ENCODE data around the gene WIPF1.

Gene WIPF1

DNA sequence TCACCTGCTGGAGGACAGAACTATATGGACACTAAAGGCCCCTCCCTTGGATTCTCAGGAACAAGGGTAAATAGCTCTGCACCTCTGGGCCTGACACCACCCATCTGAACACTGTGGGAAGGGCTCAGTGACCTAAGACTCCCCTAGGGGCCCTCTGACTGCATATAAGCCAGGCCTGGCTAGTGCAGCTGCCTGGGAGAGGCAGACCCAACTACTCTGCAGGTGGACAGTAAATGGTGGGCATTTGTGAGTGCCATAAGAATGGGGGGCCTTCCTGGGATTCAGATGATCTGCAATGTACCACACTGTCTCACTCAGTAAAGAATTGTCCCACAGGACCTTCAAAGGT lies 11.2 kb upstream of the WIPF1 start:
- H3K9me3 ChIP-seq (ENCODE audit: control insufficient read depth, insufficient read depth, low read depth, low read length) = no peaks in the 10 kb centered on the region
- no peak overlapping the region for H3K9ac ChIP-seq (ENCODE audit: low read length)
- no peaks in the 10 kb centered on the region for H3K27me3 ChIP-seq (ENCODE audit: control insufficient read depth, insufficient read depth, low read length)
- H3K4me1 ChIP-seq (ENCODE audit: control insufficient read depth, insufficient read depth, low read length) = peaks cover 4% of the 10 kb centered on the region; the same call in 1 of the 2 replicates
- no peak overlapping the region for H3K4me3 ChIP-seq (ENCODE audit: low read depth, low read length)
- H3K27ac ChIP-seq (ENCODE audit: low read depth, low read length) = no peak overlapping the region
- no peaks in the 10 kb centered on the region for H3K36me3 ChIP-seq (ENCODE audit: control insufficient read depth, insufficient read depth, low read length)

DNA sequence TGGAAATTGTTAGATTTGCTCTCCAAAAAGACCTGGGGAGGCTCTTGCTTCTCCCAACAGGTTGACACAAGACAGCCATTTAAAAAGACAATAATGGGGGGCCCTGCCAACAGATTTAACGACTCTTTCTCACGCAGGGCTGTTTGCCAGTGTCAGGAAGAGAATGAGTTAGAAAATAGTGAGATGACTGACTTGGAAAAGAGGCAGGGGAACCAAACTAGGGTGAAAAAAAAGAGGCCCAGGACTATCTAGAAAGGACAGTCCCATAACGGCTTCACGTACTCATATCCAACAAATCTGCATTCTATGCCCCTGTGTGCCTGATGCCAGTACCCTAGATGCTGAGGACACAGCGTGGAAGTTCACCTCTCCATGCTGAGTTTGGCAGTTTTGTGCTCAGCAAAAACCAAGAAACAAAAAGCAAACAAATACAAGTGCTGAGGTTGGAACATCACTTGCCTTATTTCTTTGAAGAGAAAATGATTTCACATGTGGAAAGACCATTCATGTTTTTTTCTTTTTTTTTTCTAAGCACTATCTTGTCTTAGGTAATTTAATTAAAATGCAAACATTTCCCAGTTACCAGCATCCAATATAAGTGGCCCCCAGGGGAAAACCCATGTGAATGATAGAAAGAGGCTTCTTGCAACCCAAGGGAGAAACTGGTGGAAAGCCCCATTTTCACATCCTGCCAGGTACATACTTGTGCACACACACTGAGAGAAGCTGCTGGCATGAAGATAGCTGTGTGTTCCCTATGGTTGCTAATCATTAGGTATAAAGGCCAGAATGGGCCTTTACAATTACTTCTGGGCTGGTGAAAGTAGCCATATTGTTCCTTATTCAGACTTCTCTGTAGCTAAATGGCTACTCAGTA lies 10.6 kb upstream of the WIPF1 start:
- Histone ChIP-seq H3K4me1 (ENCODE audit: control insufficient read depth, insufficient read depth, low read length) (no peaks in the 10 kb centered on the region), H3K9me3 (ENCODE audit: control insufficient read depth, insufficient read depth, low read depth, low read length) (no peaks in the 10 kb centered on the region), H3K27me3 (ENCODE audit: control insufficient read depth, insufficient read depth, low read length) (no peaks in the 10 kb centered on the region), H3K27ac (ENCODE audit: low read depth, low read length) (no peak overlapping the region), H3K9ac (ENCODE audit: low read length) (no peak overlapping the region), H3K36me3 (ENCODE audit: control insufficient read depth, insufficient read depth, low read length) (no peaks in the 10 kb centered on the region), H3K4me3 (ENCODE audit: low read depth, low read length) (no peak overlapping the region)

DNA sequence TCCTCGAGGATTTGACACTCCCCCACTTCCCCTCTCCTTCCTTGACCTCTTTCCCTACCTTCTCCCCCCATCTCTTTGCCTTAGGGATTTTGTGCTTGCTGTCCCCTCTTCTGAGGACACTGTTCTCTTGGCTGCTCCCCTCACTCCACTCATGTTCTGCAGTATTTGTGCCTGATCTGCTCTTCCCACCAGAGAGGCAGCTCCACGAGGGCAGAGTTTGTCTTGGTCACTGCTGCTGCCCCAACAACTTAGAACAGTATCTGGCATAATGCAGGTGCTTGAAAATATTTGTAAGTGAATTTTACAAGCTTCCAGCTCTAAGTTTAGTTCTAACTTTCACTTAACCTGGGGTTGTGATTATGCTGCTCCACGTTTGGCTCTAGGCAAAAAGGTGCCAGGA lies 10.0 kb upstream of the WIPF1 start:
- Histone ChIP-seq H3K36me3 (ENCODE audit: control insufficient read depth, insufficient read depth, low read length) (no peaks in the 10 kb centered on the region), H3K27ac (ENCODE audit: low read depth, low read length) (no peak overlapping the region), H3K27me3 (ENCODE audit: control insufficient read depth, insufficient read depth, low read length) (no peaks in the 10 kb centered on the region), H3K9ac (ENCODE audit: low read length) (no peak overlapping the region), H3K4me1 (ENCODE audit: control insufficient read depth, insufficient read depth, low read length) (no peaks in the 10 kb centered on the region), H3K4me3 (ENCODE audit: low read depth, low read length) (no peak overlapping the region), H3K9me3 (ENCODE audit: control insufficient read depth, insufficient read depth, low read depth, low read length) (no peaks in the 10 kb centered on the region)

DNA sequence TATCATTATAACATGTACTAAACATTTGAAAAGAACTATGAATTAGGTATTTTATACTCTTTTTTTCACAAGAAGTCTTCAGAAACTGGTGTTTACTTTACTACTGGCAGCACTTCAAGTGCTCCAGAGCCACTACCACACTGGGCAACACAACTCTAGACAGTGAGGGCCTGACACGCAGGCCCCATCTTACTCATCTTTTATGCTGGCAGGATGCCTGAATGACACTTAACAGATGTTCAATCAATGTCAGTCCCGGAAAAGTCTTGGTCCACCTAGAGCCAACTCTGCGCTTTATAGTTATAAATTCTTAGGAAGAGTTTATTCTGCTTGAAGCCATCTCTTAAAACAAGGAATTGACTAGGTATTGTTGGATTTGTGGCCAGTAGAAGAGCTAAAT lies 8.7 kb upstream of the WIPF1 start:
- no peak overlapping the region for H3K9ac ChIP-seq (ENCODE audit: low read length)
- H3K27ac ChIP-seq (ENCODE audit: low read depth, low read length) = no peak overlapping the region
- no peaks in the 10 kb centered on the region for H3K27me3 ChIP-seq (ENCODE audit: control insufficient read depth, insufficient read depth, low read length)
- no peak overlapping the region for H3K4me3 ChIP-seq (ENCODE audit: low read depth, low read length)
- H3K4me1 ChIP-seq (ENCODE audit: control insufficient read depth, insufficient read depth, low read length) = no peaks in the 10 kb centered on the region
- H3K9me3 ChIP-seq (ENCODE audit: control insufficient read depth, insufficient read depth, low read depth, low read length) = no peaks in the 10 kb centered on the region
- H3K36me3 ChIP-seq (ENCODE audit: control insufficient read depth, insufficient read depth, low read length) = no peaks in the 10 kb centered on the region

DNA sequence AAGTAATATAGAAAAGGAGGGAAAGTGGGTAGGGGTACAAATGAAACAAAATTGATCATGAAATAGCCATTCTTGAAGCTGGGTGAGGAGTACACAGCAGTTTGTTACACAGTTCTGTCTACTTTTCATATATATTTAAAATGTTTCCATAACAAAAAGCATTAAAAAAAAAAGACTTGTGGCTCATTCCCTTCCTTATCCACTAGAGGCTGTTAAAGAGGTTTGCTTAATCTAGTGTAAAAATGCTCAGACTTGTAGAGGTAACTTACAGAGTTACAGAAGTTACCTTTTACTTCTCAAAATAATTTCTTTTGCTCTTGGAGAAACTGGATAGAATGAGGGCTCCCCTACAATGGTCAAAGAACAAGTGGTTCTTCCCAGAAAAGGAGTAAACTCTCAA lies 8.1 kb upstream of the WIPF1 start:
- no peak overlapping the region for H3K4me3 ChIP-seq (ENCODE audit: low read depth, low read length)
- no peaks in the 10 kb centered on the region for H3K4me1 ChIP-seq (ENCODE audit: control insufficient read depth, insufficient read depth, low read length)
- no peaks in the 10 kb centered on the region for H3K9me3 ChIP-seq (ENCODE audit: control insufficient read depth, insufficient read depth, low read depth, low read length)
- H3K27ac ChIP-seq (ENCODE audit: low read depth, low read length) = no peak overlapping the region
- no peak overlapping the region for H3K9ac ChIP-seq (ENCODE audit: low read length)
- H3K36me3 ChIP-seq (ENCODE audit: control insufficient read depth, insufficient read depth, low read length) = no peaks in the 10 kb centered on the region
- H3K27me3 ChIP-seq (ENCODE audit: control insufficient read depth, insufficient read depth, low read length) = no peaks in the 10 kb centered on the region

DNA sequence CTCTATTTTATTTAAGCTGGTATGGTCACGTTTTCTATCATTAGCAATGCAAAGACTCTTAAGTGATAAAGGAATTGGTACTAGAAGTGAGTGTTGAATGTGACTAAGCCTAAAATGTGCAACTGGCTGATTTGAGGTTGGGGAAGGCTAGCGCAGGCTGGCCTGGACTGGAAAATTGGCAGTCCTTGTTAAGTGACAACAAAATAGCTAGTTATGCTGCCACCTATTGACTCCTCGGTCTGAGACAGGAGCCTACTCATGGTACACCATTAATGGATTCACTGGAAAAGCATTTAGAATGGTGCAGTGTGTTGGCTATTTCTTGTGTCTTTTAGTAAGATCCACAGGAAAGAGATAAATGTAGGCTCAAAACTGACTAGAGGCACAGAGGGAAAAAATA lies 5.7 kb upstream of the WIPF1 start:
- no peak overlapping the region for H3K4me3 ChIP-seq (ENCODE audit: low read depth, low read length)

DNA sequence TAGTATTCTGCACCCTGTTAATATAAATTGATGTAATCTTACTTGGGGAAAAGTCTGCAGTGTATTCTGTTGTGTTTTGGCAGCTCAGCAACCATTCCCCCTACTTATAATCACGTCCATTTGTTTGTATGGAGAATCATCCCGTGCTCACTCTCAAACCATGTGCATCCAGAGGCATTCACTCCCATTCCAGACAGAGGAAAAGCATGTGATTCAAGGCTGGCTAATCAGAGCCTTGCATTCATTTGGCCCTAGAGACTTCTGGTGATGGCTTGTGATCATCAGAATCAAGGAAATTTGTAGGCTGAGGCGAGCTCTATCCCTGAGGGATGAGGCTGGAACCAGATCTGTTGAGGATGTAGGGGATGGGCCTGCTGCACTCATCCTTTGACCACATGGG lies 5.1 kb upstream of the WIPF1 start:
- H3K4me3 ChIP-seq (ENCODE audit: low read depth, low read length) = no peak overlapping the region
- H3K4me1 ChIP-seq (ENCODE audit: control insufficient read depth, insufficient read depth, low read length) = no peaks in the 10 kb centered on the region
- no peak overlapping the region for H3K27ac ChIP-seq (ENCODE audit: low read depth, low read length)
- H3K27me3 ChIP-seq (ENCODE audit: control insufficient read depth, insufficient read depth, low read length) = no peaks in the 10 kb centered on the region
- no peaks in the 10 kb centered on the region for H3K36me3 ChIP-seq (ENCODE audit: control insufficient read depth, insufficient read depth, low read length)
- H3K9ac ChIP-seq (ENCODE audit: low read length) = no peak overlapping the region
- peaks cover 11% of the 10 kb centered on the region; the same call in 1 of the 2 replicates for H3K9me3 ChIP-seq (ENCODE audit: control insufficient read depth, insufficient read depth, low read depth, low read length)

More for the DNA sequence above, 5.7 kb upstream of the WIPF1 start:
- Histone ChIP-seq H3K4me1 (ENCODE audit: control insufficient read depth, insufficient read depth, low read length) (no peaks in the 10 kb centered on the region), H3K9me3 (ENCODE audit: control insufficient read depth, insufficient read depth, low read depth, low read length) (peaks cover 11% of the 10 kb centered on the region; the same call in 1 of the 2 replicates), H3K27ac (ENCODE audit: low read depth, low read length) (no peak overlapping the region), H3K27me3 (ENCODE audit: control insufficient read depth, insufficient read depth, low read length) (no peaks in the 10 kb centered on the region), H3K36me3 (ENCODE audit: control insufficient read depth, insufficient read depth, low read length) (no peaks in the 10 kb centered on the region), H3K9ac (ENCODE audit: low read length) (no peak overlapping the region)

DNA sequence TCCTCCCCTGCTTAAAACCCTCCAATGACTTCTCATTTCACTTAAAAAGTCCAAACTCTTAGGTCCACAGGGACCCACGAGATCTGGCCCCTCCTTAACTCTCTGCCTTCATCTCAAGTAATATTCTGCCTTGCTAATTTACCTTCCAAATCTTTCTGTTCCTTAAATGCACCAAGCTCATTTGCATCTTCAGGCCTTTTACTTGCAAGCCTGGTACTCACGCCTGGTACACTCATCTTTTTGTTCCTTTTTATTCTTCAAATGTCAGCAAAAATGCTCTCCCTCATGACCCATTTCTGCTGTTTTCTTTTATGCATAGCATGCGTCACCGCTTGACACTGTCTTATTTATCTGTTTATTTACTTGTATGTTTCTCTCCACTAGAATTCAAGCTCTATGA lies 2.7 kb upstream of the WIPF1 start:
- Histone ChIP-seq H3K36me3 (ENCODE audit: control insufficient read depth, insufficient read depth, low read length) (no peaks in the 10 kb centered on the region), H3K4me3 (ENCODE audit: low read depth, low read length) (no peak overlapping the region)

DNA sequence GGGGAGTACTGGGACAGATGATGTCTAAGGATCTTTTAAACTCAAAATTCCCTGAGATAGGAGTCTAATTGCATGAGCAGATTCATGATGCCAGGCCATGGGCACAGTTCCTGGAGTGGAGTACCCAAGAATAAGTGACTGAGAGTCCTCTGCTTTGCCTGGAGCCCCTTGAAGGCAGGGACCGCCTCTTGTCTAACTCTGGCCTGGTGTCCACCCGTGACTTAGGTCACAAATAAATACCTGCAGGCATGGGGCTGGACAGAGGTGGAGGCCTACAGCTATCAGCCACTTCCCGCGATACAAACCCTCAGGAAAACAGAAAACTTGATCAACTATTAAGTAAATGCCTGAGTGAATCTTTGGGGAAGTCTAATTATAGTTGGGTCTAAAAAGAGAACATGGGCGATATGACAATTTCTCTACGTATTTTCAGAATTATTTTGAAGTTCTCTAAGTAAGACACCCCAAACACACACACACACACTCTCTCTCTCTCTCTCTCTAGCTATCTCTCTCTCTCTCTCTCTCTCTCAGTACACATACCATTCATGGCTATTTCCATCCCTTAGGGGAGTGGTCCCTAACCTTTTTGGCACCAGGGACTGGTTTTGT lies 1.8 kb upstream of the WIPF1 start:
- H3K27me3 ChIP-seq (ENCODE audit: control insufficient read depth, insufficient read depth, low read length) = no peaks in the 10 kb centered on the region
- H3K4me3 ChIP-seq (ENCODE audit: low read depth, low read length) = no peak overlapping the region
- H3K27ac ChIP-seq (ENCODE audit: low read depth, low read length) = no peak overlapping the region
- H3K4me1 ChIP-seq (ENCODE audit: control insufficient read depth, insufficient read depth, low read length) = no peaks in the 10 kb centered on the region
- H3K9me3 ChIP-seq (ENCODE audit: control insufficient read depth, insufficient read depth, low read depth, low read length) = peaks cover 11% of the 10 kb centered on the region; the same call in 1 of the 2 replicates
- H3K9ac ChIP-seq (ENCODE audit: low read length) = no peak overlapping the region
- H3K36me3 ChIP-seq (ENCODE audit: control insufficient read depth, insufficient read depth, low read length) = no peaks in the 10 kb centered on the region

More for the DNA sequence above, 2.7 kb upstream of the WIPF1 start:
- no peaks in the 10 kb centered on the region for H3K4me1 ChIP-seq (ENCODE audit: control insufficient read depth, insufficient read depth, low read length)
- H3K27me3 ChIP-seq (ENCODE audit: control insufficient read depth, insufficient read depth, low read length) = no peaks in the 10 kb centered on the region
- peaks cover 11% of the 10 kb centered on the region; the same call in 1 of the 2 replicates for H3K9me3 ChIP-seq (ENCODE audit: control insufficient read depth, insufficient read depth, low read depth, low read length)
- H3K27ac ChIP-seq (ENCODE audit: low read depth, low read length) = no peak overlapping the region
- no peak overlapping the region for H3K9ac ChIP-seq (ENCODE audit: low read length)

DNA sequence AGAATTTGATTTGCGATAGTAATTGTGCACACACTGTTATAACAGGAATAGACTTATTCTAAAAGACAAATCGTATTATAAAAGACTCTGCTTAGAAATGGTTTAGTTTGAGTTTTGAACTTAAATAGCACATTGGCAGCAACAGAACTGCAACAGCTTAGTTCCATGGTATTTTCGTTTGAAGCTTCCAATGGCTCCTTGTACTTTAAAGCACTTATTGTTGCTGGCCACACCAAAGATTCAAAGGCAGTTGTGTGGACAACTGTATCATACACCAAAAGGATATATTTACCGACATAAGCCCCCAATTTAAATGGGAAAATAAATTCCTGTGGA lies 627 bp downstream of the WIPF1 start:
- Histone ChIP-seq H3K27ac (ENCODE audit: low read depth, low read length) (no peak overlapping the region), H3K4me3 (ENCODE audit: low read depth, low read length) (no peak overlapping the region), H3K36me3 (ENCODE audit: control insufficient read depth, insufficient read depth, low read length) (no peaks in the 10 kb centered on the region), H3K4me1 (ENCODE audit: control insufficient read depth, insufficient read depth, low read length) (peaks cover 8% of the 10 kb centered on the region), H3K27me3 (ENCODE audit: control insufficient read depth, insufficient read depth, low read length) (no peaks in the 10 kb centered on the region), H3K9ac (ENCODE audit: low read length) (no peak overlapping the region), H3K9me3 (ENCODE audit: control insufficient read depth, insufficient read depth, low read depth, low read length) (peaks cover 11% of the 10 kb centered on the region; the same call in 1 of the 2 replicates)

DNA sequence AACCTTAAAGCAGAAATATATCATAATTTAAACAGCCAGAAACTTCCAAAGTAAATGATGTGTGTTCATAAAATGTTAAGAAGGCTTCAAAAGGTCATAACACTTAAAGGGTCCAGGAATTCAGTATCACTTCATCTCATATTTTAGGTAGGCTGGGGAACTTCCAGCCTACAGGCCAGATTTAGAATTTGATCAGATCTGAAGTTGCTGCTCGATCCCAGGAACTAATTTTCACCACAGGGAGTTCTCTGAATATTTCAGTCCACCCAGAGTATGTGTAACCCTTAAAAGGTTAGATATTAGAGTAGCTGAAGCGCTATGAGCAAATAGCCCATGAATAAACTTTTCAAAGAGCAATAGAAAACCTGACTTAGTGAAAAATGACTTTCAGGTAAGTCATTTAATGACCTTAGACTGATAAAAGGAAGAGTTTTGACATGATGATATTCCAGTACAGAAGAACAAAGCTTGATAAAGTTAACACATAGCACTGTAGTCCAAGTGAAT lies 1.7 kb downstream of the WIPF1 start:
- Histone ChIP-seq H3K27ac (ENCODE audit: low read depth, low read length) (no peak overlapping the region), H3K36me3 (ENCODE audit: control insufficient read depth, insufficient read depth, low read length) (no peaks in the 10 kb centered on the region), H3K4me1 (ENCODE audit: control insufficient read depth, insufficient read depth, low read length) (peaks cover 8% of the 10 kb centered on the region), H3K9ac (ENCODE audit: low read length) (no peak overlapping the region), H3K27me3 (ENCODE audit: control insufficient read depth, insufficient read depth, low read length) (no peaks in the 10 kb centered on the region), H3K4me3 (ENCODE audit: low read depth, low read length) (no peak overlapping the region), H3K9me3 (ENCODE audit: control insufficient read depth, insufficient read depth, low read depth, low read length) (peaks cover 11% of the 10 kb centered on the region; the same call in 1 of the 2 replicates)

Data from HUES6 (cell line).